Spleen (tissue), 11 donors: Measurements from ENCODE around the gene MFN2. TPM values are rescaled to one million over a fixed set of nuclear protein-coding genes. Genes with fewer than 3 reads are reported as not detected.
"Not testable (repeated sequence)": the region's sequence is repeated elsewhere in the genome, so short reads cannot be mapped to it uniquely, and the experiment has no call there.

Experiments
- DNase-seq: peaks from one replicate; pipeline ENCODE4 v3.0.0-alpha.2; 2020
- H3K27ac ChIP-seq, 8 donors: fragments of 200-600 bp; sonication (generic) in 7 of 8; 1 replicate in 4 of 8; 2 replicates in 4 of 8; pipeline versions ENCODE4 v1.5.0 to v1.8.0; 2016 to 2021; ENCODE audit warnings: inconsistent platforms in 4 of 8, mild to moderate bottlenecking in 4 of 8, moderate library complexity in 1 of 8
- H3K27me3 ChIP-seq, 7 donors: fragments of 200-600 bp; sonication (generic) in 6 of 7; replicated peaks in 1 of 7; 1 replicate in 4 of 7; 2 replicates in 3 of 7; pipeline versions ENCODE4 v1.5.0 to v1.8.0; 2016 to 2021; ENCODE audit warnings: inconsistent platforms in 3 of 7, mild to moderate bottlenecking in 1 of 7
- H3K36me3 ChIP-seq, 6 donors: fragments of 200-600 bp; sonication (generic) in 5 of 6; 1 replicate in 4 of 6; 2 replicates in 2 of 6; pipeline versions ENCODE4 v1.5.0 to v1.8.0; 2016 to 2021; ENCODE audit warnings: inconsistent platforms in 2 of 6
- H3K4me1 ChIP-seq, 6 donors: fragments of 200-600 bp; sonication (generic) in 5 of 6; 1 replicate in 3 of 6; 2 replicates in 3 of 6; pipeline versions ENCODE4 v1.5.0 to v1.8.0; 2016 to 2021; ENCODE audit warnings: inconsistent platforms in 3 of 6
- H3K4me3 ChIP-seq, 8 donors: fragments of 200-600 bp; sonication (generic) in 7 of 8; 1 replicate in 4 of 8; 2 replicates in 4 of 8; pipeline versions ENCODE4 v1.5.0 to v1.8.0; 2016 to 2021; ENCODE audit warnings: inconsistent platforms in 4 of 8, mild to moderate bottlenecking in 4 of 8, moderate library complexity in 2 of 8
- H3K9me3 ChIP-seq, 8 donors: fragments of 200-600 bp; sonication (generic) in 7 of 8; 1 replicate in 4 of 8; 2 replicates in 4 of 8; pipeline versions ENCODE4 v1.5.0 to v1.8.0; 2016 to 2021; ENCODE audit warnings: inconsistent platforms in 4 of 8
- POLR2A ChIP-seq, 3 donors: fragments of 450-650 bp; IDR thresholded peaks; one replicate each; pipeline ENCODE4 v1.5.1; 2017; ENCODE audit warnings: antibody characterized with exemption in 3 of 3, mild to moderate bottlenecking in 1 of 3
- POLR2AphosphoS5 ChIP-seq, 3 donors: sonication (generic); formaldehyde crosslinking; IDR thresholded peaks; one replicate each; pipeline ENCODE4 v1.5.1; 2017; ENCODE audit warnings: antibody characterized with exemption in 3 of 3
- WGBS, 5 donors: extraction: QIAGEN DNeasy Blood & Tissue Kit in 3 of 5; methylation state at CpG; one replicate each; pipeline versions ENCODE4 v1.1.5 to v1.1.7; 2013 to 2018; 5-methylcytosine and 5-hydroxymethylcytosine counted together
- intact Hi-C: fragments of 100-400 bp; cut with DNase I; formaldehyde crosslinking; loops from one replicate; pipeline ENCODE4 v1.15.0; 2023; ENCODE audit warnings: low total_unique reads
- polyA plus RNA-seq, 3 donors: library from polyadenylated mRNA; stranded (reverse); fragments of 200-250 nt; gene quantifications; one replicate each; pipeline ENCODE4 v1.2.1, GENCODE V29; 2013
- total RNA-seq, 7 donors: library from RNA; depleted of rRNA in 3 of 7; stranded (reverse); fragments of >200 nt in 3 of 7; fragmentation: NEBNext Ultra II Directional in 4 of 7; extraction: Animal tissue kit (Norgen Biotek cat#: 25700) in 4 of 7; gene quantifications; one replicate each; pipeline versions ENCODE4 v1.1.0 to v1.2.1, GENCODE V29; 2016 to 2021
- TF ChIP-seq, protein P1 (sequence below), 11 experiments: fragments of 200-600 bp in 7 of 11; fragments of 450-650 bp in 4 of 11; sonication (generic) in 4 of 11; IDR thresholded peaks in 8 of 11; conservative IDR thresholded peaks in 3 of 11; 1 replicate in 7 of 11; 2 replicates in 4 of 11; pipeline versions ENCODE4 v1.4.0 to v1.8.0; 2016 to 2021; ENCODE audit warnings: antibody characterized with exemption in 11 of 11, inconsistent platforms in 4 of 11, mild to moderate bottlenecking in 1 of 11
- donor health status: healthy with polysubstance abuse.
- donor health status: DM: no; HTN: no; CAD: no; lungs with moderate emphysema.
- donor health status: DM: no; HTN: no; CAD: no.
- donor health status: Bipolar disorder and iron deficiency.
- donor health status: healthy.
- donor health status: DM: no; HTN: no; CAD: no.
- donor health status: DM: yes; HTN: yes; CAD: no.

The MFN2 gene
- total and polyA plus RNA-seq, 10 donors, result 14.8 to 69.6 (median 60.5) TPM

DNA sequence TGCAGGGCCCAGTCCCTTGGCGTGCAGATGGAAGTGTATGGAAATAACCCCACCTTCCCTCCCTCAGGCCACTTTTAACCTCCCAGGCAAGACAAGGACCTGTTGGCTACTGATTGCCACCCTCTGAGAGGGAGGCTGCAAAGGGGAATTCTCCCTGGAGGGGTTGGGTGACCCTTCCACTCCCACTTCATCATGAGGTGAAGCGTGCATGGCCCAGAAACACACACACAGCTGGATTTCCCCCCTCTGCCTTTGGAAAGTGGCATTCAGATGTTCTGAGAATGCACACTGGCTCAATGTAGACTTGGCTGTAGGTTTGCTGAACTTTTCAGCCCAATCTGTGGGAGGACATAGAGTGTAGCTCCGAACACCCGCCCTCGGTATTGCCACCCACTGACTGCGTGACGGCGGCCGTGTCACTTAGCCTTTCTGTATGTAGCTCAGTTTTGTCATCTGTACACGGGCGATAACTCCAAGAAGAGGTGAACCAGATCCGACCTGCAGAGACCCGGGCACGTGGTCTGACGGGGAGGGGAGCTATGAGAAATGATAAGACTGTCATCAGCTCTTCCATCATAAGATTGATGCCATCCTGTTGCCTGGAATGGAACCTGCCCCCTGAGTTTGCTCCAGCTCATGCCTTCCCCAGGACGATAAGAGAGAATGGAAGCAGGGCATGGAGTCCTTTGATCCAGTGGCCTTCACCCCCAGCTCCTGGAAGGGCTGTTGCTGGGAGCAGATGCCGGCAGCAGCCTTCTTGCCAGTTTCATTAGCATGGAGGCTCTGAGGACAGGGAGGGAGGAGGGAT is 58.3 kb downstream of the MFN2 start:
- Histone ChIP-seq H3K27me3 (no peaks in the 10 kb centered on the region), H3K4me3 (no peak overlapping the region), H3K27ac (peak overlapping the region in 3 of 8 donors; percentile 5 to 77 (median 77)), H3K9me3 (no peaks in the 10 kb centered on the region), H3K36me3 (no peaks in the 10 kb centered on the region), H3K4me1 (peaks cover 0 to 52% (median 10%) of the 10 kb centered on the region in 6 donors)
- TF ChIP-seq POLR2AphosphoS5 (IDR thresholded peaks at IDR 0.05) (no peak), POLR2A (IDR thresholded peaks at IDR 0.05) (no peak)
- TF ChIP-seq, protein P1, sequence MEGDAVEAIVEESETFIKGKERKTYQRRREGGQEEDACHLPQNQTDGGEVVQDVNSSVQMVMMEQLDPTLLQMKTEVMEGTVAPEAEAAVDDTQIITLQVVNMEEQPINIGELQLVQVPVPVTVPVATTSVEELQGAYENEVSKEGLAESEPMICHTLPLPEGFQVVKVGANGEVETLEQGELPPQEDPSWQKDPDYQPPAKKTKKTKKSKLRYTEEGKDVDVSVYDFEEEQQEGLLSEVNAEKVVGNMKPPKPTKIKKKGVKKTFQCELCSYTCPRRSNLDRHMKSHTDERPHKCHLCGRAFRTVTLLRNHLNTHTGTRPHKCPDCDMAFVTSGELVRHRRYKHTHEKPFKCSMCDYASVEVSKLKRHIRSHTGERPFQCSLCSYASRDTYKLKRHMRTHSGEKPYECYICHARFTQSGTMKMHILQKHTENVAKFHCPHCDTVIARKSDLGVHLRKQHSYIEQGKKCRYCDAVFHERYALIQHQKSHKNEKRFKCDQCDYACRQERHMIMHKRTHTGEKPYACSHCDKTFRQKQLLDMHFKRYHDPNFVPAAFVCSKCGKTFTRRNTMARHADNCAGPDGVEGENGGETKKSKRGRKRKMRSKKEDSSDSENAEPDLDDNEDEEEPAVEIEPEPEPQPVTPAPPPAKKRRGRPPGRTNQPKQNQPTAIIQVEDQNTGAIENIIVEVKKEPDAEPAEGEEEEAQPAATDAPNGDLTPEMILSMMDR (IDR thresholded peaks at IDR 0.05 in 8 of 11, conservative IDR thresholded peaks at IDR 0.05 in 3 of 11), result no peak
- WGBS, 5 donors, result 74 to 81% (median 79%) methylated on average over 16 to 17 of the region's 17 CpGs
- intact Hi-C loops, result no loop called here
- no peak for DNase-seq

DNA sequence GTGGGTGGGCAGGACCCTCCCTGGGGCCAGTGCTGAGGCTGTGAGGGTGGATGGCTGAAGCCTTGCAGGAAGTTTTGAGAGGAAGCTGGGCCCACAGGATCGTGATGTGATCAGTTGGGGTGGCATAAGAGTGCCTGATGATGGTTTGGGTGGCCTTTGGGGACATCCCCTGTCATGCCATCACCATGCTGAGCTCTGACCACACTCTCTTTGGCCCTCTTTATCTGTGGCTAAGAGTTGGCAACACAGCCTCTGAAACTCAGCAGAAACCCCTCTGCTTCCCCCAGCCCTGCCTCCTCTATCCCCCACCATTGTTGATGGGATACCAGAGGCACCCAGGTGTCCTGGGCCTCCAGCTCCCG is 58.9 kb downstream of the MFN2 start:
- H3K27ac ChIP-seq, result peak overlapping the region in 6 of 8 donors; percentile 5 to 78 (median 67)
- H3K27me3 ChIP-seq, result no peaks in the 10 kb centered on the region
- no peak overlapping the region for H3K4me3 ChIP-seq
- no peaks in the 10 kb centered on the region for H3K9me3 ChIP-seq
- H3K4me1 ChIP-seq, result peaks cover 0 to 46% (median 10%) of the 10 kb centered on the region in 6 donors
- DNase-seq, result no peak
- WGBS, 5 donors, result 46 to 69% (median 49%) methylated on average over 2 of the region's 2 CpGs
- no peak for TF ChIP-seq POLR2AphosphoS5 (IDR thresholded peaks at IDR 0.05)
- TF ChIP-seq POLR2A (IDR thresholded peaks at IDR 0.05), result no peak
- TF ChIP-seq, protein P1 (IDR thresholded peaks at IDR 0.05 in 8 of 11, conservative IDR thresholded peaks at IDR 0.05 in 3 of 11), result no peak
- H3K36me3 ChIP-seq, result no peaks in the 10 kb centered on the region
- intact Hi-C loops, result no loop called here

DNA sequence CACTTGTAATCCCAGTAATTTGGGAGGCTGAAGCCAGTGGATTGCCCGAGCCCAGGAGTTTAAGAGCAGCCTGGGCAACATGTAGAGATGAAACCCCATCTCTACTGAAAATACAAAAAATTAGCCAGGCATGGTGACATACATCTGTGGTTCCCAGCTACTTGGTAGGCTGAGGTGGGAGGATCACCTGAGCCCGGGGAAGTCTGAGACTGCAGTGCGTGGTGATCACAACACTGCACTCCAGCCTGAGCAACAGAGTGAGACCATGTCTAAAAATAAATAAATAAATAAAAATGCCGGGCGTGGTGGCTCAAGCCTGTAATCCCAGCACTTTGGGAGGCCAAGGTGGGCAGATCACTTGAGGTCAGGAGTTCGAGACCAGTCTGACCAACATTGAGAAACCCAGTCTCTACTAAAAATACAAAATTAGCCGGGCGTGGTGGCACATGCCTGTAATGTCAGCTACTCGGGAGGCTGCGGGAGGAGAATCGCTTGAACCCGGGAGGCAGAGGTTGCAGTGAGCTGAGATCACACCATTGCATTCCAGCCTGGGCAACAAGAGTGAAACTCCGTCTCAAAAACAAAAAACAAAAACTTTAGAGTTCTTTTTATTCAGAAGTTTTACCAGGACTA is 59.7 kb downstream of the MFN2 start:
- Histone ChIP-seq H3K27ac (peak overlapping the region in 7 of 8 donors; percentile 52 to 78 (median 67)), H3K4me3 (peak overlapping the region in 1 of 8 donors; percentile 13), H3K4me1 (peaks cover 0 to 38% (median 10%) of the 10 kb centered on the region in 6 donors)
- peak in 1 of 3 donors; percentile 26 for TF ChIP-seq POLR2AphosphoS5 (IDR thresholded peaks at IDR 0.05)
- intact Hi-C loops, DNase-seq, H3K9me3 ChIP-seq, H3K27me3 ChIP-seq, H3K36me3 ChIP-seq: not testable (repeated sequence)
- WGBS, 5 donors, result 57 to 84% (median 76%) methylated on average over 13 of the region's 13 CpGs

DNA sequence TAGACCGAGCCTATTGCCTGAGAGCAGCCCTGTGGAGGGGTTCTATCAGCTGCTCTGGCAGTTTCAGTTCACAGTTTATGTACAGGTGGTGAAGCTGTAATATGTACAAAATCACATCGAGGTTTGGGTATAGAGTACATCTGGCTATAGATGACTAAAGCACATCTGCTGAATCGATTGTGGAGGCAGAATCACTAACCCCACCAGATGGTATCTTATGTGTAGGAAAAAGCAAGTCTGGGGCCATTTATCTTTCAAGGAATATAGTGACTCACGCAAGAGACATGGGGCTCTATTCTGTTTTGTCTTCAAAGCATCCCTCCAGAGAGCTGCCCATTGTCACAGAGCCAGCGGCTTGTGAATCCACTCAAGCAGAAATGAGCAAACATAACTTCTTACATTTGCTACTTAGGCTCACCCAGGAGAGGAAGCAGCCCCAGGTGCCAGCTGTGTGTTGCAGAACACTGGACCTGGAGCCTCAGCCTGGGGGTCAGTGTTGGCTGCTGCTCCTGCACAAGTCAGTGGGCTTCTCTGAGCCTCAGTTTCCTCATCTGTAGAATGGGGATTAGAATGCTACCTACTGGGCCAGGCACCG is 60.3 kb downstream of the MFN2 start:
- Histone ChIP-seq H3K4me1 (peaks cover 0 to 34% (median 12%) of the 10 kb centered on the region in 6 donors), H3K27me3 (no peaks in the 10 kb centered on the region), H3K36me3 (no peaks in the 10 kb centered on the region), H3K4me3 (peak overlapping the region in 1 of 8 donors; percentile 13), H3K9me3 (no peaks in the 10 kb centered on the region), H3K27ac (peak overlapping the region in 7 of 8 donors; percentile 52 to 78 (median 67))
- peak in 2 of 3 donors; percentile 43 to 51 for TF ChIP-seq POLR2AphosphoS5 (IDR thresholded peaks at IDR 0.05)
- TF ChIP-seq, protein P1 (IDR thresholded peaks at IDR 0.05 in 8 of 11, conservative IDR thresholded peaks at IDR 0.05 in 3 of 11), result no peak
- WGBS, 5 donors, result 48 to 79% (median 64%) methylated on average over 6 of the region's 6 CpGs
- intact Hi-C loops, result no loop called here
- DNase-seq, result no peak

DNA sequence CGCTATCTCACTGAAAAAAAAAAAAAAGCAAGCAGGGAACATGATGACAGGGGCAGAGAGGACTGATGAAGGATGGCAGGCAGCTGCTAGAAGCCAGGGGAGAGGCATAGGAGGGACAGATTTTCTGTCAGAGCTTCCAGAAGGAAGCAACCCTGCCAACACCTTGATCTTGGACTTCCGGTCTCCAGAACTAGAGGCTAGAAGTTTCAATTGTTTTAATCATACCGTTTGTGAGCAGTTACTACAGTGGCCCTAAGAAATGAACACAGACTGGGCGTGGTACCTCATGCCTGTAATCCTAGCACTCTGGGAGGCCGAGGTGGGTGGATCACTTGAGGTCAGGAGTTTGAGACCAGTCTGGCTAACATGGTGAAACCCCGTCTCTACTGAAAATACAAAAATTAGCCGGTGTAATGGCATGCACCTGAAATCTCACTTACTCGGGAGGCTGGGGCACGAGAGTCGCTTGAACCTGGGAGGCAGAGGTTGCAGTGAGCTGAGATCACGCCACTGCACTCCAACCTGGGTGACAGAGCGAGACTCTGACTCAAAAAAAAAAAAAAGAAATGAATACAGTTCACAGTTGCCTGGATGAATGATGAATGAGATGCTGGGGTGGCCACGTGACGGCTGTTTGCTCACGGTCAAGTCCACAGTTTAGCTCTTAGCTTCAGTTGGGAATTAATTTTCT is 64.1 kb downstream of the MFN2 start:
- H3K4me1 ChIP-seq, result peaks cover 0 to 53% (median 26%) of the 10 kb centered on the region in 6 donors
- H3K27ac ChIP-seq, intact Hi-C loops, H3K4me3 ChIP-seq, H3K36me3 ChIP-seq, H3K9me3 ChIP-seq, DNase-seq: not testable (repeated sequence)
- H3K27me3 ChIP-seq, result peaks cover 0 to 11% (median 0%) of the 10 kb centered on the region in 7 donors
- 64 to 73% (median 72%) methylated on average over 15 of the region's 15 CpGs for WGBS, 5 donors
